Measurements from ENCODE around the gene LAMA4. TPM values are rescaled to one million over a fixed set of nuclear protein-coding genes. Genes with fewer than 3 reads are reported as not detected.
A peak's percentile ranks its signal among the peaks of the same experiment; 100 is the strongest.

Gene LAMA4
- total RNA-seq, 1 donor from 2014 or later, result 103 TPM

- Histone ChIP-seq H3K4me1 (peaks cover 19% of the 10 kb centered on the region), H3K4me3 (no peak overlapping the region), H3K27ac (replicated peaks) (peak overlapping the region; percentile 52), H3K36me3 (peaks cover 83% of the 10 kb centered on the region), H3K27me3 (ENCODE audit: low read depth) (no peaks in the 10 kb centered on the region), H3K9me3 (replicated peaks) (no peaks in the 10 kb centered on the region)
- DNase-seq, result no peak
- intact Hi-C loops (cut with micrococcal nuclease), result no loop called here
- no peak for TF ChIP-seq CTCF (IDR thresholded peaks at IDR 0.05; ENCODE audit: borderline replicate concordance)
Measured at GRCh38 chr6:112149719-112150263, 104.6 kb downstream of the LAMA4 start.

- H3K4me1 ChIP-seq, result peaks cover 19% of the 10 kb centered on the region
- H3K36me3 ChIP-seq, result peaks cover 83% of the 10 kb centered on the region
- no peaks in the 10 kb centered on the region for H3K9me3 ChIP-seq (replicated peaks)
- H3K27ac ChIP-seq (replicated peaks), result peak overlapping the region; percentile 52
- DNase-seq, result no peak
- intact Hi-C loops (cut with micrococcal nuclease), result no loop called here
- TF ChIP-seq CTCF (IDR thresholded peaks at IDR 0.05; ENCODE audit: borderline replicate concordance), result no peak
- no peak overlapping the region for H3K4me3 ChIP-seq
- no peaks in the 10 kb centered on the region for H3K27me3 ChIP-seq (ENCODE audit: low read depth)
Measured at GRCh38 chr6:112149236-112149635, 105.1 kb downstream of the LAMA4 start.

- Histone ChIP-seq H3K4me1 (peaks cover 19% of the 10 kb centered on the region), H3K9me3 (replicated peaks) (no peaks in the 10 kb centered on the region), H3K36me3 (peaks cover 83% of the 10 kb centered on the region), H3K27ac (replicated peaks) (no peak overlapping the region), H3K4me3 (no peak overlapping the region), H3K27me3 (ENCODE audit: low read depth) (no peaks in the 10 kb centered on the region)
- no peak for DNase-seq
- no peak for TF ChIP-seq CTCF (IDR thresholded peaks at IDR 0.05; ENCODE audit: borderline replicate concordance)
- intact Hi-C loops (cut with micrococcal nuclease), result no loop called here
Measured at GRCh38 chr6:112148103-112148502, 106.3 kb downstream of the LAMA4 start.

GRCh38 chr6:112145080-112145573 lies 109.2 kb downstream of the LAMA4 start:
- intact Hi-C loops (cut with micrococcal nuclease), result no loop called here
- Histone ChIP-seq H3K36me3 (peaks cover 86% of the 10 kb centered on the region), H3K27me3 (ENCODE audit: low read depth) (no peaks in the 10 kb centered on the region), H3K4me3 (no peak overlapping the region), H3K9me3 (replicated peaks) (no peaks in the 10 kb centered on the region), H3K27ac (replicated peaks) (peak overlapping the region; percentile 20), H3K4me1 (peaks cover 9% of the 10 kb centered on the region)
- TF ChIP-seq CTCF (IDR thresholded peaks at IDR 0.05; ENCODE audit: borderline replicate concordance), result no peak
- DNase-seq, result no peak

DNA sequence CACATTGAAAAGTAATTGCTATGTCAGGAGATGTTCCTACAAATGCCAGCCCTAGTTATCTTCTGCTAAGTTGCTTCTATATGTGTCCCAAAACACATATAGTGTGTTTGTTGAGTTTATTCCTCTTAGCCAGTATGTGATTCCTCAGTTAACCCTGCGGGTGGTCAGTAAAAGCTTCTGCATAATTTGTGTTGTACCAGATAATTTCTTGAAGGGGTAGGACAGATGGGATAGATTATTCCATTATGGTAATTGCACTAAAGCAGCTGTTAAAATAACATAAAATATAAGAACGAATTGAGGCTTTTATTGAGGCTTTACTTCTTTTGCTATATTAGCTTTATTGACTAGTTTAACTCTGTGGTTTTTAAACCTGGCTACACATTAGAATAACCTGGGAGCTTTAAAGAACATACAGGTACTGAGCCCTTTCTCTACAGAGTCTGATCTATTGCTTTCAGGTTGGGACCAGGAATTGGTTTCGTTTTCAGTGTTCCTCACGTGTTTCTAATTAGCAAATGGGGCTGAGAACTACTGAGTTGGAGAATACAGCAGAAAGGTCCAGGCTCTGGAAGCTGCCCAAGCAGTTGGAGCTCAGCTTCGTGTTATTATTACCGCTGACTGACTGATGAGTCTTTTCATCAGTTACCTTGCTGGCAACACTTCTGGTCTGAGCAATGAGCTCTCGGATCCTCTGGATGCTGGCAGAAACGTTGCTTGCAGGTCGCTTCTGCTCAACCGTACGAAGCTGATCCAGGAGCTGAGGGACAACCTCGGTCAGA lies 110.0 kb downstream of the LAMA4 start:
- H3K4me1 ChIP-seq, result peaks cover 6% of the 10 kb centered on the region
- no peak overlapping the region for H3K27ac ChIP-seq (replicated peaks)
- H3K27me3 ChIP-seq (ENCODE audit: low read depth), result no peaks in the 10 kb centered on the region
- no peaks in the 10 kb centered on the region for H3K9me3 ChIP-seq (replicated peaks)
- no peak for DNase-seq
- H3K36me3 ChIP-seq, result peaks cover 93% of the 10 kb centered on the region
- no peak for TF ChIP-seq CTCF (IDR thresholded peaks at IDR 0.05; ENCODE audit: borderline replicate concordance)
- H3K4me3 ChIP-seq, result no peak overlapping the region
- intact Hi-C loops (cut with micrococcal nuclease), result no loop called here

Data from left ventricle myocardium inferior (tissue), 1 donor.